Cardiac septum (tissue), 1 donor: ENCODE results near the gene VPS26B. TPM values are rescaled to one million over a fixed set of nuclear protein-coding genes. Genes with fewer than 3 reads are reported as not detected.

Experiments
- DNase-seq: peaks from one replicate; pipeline ENCODE4 v3.0.0-alpha.2; 2020; ENCODE audit warnings: low spot score
- intact Hi-C: fragments of 100-400 bp; cut with DNase I; formaldehyde crosslinking; loops from one replicate; pipeline ENCODE4 v1.14.0; 2022
- total RNA-seq: library from RNA; stranded (reverse); fragmentation: NEBNext Ultra II Directional; extraction: Animal tissue kit (Norgen Biotek cat#: 25700); gene quantifications from one replicate; pipeline ENCODE4 v1.2.1, GENCODE V29; 2021
- donor health status: DM: no; HTN: no; CAD: no.

VPS26B gene
- total RNA-seq, 1 donor from 2014 or later, result 39.5 TPM

DNA sequence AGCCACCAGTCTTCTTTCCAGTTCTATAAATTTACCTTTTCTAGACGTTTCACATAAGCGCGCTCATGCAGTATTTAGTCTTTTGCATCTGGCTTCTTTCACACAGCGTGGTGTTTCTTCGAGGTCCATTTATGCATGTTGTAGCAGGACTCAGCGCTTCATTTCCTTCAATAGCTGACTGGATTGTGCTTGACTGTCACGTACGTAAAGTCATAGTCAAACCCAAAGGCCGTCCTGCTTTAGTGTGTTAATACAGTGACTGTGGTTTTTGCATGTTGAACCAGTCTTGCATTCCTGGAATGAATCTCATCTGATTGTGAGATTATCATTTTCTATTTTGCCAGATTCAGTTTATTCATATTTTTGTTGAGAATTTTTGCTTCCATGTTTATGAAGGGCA, 70.2 kb downstream of the VPS26B start:
- DNase-seq, result no peak
- intact Hi-C loops, result no loop called here

Other genes with a start within 250 kb of the VPS26B start
- 46.5 TPM for gene JAM3, start 155.6 kb upstream of the VPS26B start, total RNA-seq
- 17.5 TPM for gene NCAPD3, start 704 bp upstream of the VPS26B start, total RNA-seq
- 32.9 TPM for gene THYN1, start 28.7 kb downstream of the VPS26B start, total RNA-seq
- gene ACAD8, start 28.9 kb downstream of the VPS26B start, total RNA-seq, result 33.9 TPM
- gene GLB1L3, start 51.7 kb downstream of the VPS26B start, total RNA-seq, result not detected
- 0.57 TPM for gene GLB1L2, start 107.3 kb downstream of the VPS26B start, total RNA-seq
- 0.27 TPM for gene B3GAT1, start 187.6 kb downstream of the VPS26B start, total RNA-seq